Kidney tubule cell (primary cell): ENCODE data around the gene OTUD5.

ENCODE experiments used
- DNase-seq: peaks from one replicate; pipeline ENCODE4 v3.0.0-alpha.2; 2018; ENCODE audit warnings: low spot score

The OTUD5 gene

DNA sequence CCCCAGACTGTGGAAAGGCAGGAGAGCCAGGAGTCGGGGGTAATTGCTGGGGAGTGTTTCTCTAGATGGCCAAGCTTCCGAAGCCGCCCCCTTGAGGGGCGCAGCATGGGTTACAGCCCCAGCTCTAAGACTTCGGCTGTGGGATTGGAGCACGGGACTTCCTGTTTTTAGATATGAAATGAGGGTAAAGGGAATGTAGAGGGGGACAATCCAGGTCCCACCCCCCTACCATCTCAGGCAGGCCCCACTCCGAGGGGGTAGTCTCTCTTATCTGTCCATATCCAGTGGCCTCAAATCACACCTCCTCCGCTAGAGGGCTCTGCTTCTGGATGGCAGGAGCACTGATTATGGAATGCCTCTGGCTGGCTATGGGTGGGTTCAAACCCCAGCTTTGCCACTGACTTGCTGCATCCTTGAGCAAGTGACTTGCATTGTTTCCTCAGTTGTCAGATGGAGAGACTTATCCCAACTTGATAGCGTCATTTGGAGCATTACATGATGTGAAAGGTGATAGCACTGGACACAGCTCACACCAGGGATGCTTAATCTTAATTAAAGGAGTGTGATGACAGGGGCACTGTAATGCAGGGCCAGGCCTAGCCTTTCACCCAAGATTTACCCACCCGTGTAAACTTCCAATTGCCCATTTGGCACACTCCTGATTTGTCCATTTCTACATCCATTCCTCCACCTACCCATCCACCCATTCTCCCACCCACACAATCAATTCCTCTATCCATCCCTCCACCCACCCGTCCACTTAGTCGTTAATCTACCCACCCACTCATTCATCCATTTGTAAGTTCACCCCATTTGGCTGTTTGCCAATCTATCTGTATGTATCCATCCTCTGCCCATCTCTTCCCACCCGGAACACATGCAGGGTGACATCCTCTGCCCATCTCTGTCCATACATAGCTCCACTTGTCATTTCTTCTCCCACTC is 15.1 kb upstream of the OTUD5 start:
- peak; percentile 51 for DNase-seq

DNA sequence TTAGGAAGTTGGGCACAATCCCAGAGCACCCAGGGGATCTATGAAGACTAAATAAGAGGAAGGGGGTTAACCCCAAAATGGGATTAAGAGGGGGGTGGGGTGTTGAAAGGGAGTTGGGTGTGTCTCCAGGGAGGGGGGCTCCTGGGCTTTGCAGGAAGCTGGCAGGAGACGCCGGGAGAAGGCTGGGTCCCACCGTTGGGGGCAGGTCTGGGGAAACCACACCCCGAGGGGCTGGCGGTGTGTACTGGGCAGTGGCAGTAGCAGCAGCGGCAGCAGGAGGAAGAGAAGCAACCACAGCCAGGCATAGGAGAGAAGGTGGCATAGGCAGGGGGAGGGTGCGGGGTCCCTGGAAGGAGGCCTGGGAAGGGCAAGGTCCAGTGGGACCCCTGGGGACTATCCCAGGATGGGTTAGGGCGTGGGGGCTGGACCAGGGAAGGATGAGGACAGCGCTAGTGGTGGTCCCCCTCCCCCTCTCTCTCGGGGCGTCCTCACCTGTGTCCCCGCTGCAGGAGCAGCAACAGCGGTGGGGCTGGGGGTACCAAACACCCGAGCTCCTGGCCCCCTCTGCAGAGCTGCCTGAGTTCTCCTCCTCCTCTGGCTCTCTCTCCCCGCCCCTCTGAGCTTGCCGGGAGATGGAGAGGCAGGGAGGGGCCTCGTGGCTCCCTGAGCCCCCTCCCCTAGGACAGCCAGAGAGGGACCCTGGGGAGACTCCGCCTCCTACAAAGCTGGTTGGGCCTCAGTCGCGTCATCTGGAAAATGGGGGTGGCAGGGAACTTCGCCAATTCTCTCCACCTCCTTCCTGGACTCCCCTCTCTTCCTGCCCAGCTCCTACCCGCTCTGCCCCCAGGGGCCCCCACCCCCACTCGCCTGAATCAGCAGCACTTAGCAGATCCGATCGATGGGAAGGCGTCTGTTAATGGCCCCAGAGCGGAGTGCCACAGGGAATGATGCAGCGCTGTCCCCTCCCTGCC is 14.1 kb upstream of the OTUD5 start, which contains the start of gene KCND1:
Gene KCND1 (minus strand): TSS at position 596 of the 971 bp plus-strand sequence. CDS start 1,573 bp downstream, outside the sequence.
- DNase-seq = peak; percentile 51

DNA sequence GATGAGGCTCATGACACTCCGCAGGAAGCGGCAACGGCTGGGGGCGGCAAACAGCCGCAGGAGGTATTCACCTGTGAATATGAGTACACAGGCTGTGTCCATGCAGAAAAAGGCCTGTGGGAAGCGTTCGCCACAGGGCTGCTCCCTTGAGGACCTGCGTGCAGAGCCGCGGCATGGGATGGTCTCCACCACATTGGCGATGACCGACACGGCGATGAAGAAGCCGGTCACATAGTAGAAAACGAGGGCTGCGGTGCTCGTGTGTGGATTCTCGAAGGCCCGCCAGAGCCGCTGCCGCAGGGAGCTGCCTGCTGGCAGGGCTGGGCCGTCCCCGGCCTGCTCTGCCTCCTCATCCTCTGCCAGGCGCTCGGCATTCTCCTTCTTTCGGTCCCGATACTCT is 12.1 kb upstream of the OTUD5 start:
- no peak for DNase-seq

DNA sequence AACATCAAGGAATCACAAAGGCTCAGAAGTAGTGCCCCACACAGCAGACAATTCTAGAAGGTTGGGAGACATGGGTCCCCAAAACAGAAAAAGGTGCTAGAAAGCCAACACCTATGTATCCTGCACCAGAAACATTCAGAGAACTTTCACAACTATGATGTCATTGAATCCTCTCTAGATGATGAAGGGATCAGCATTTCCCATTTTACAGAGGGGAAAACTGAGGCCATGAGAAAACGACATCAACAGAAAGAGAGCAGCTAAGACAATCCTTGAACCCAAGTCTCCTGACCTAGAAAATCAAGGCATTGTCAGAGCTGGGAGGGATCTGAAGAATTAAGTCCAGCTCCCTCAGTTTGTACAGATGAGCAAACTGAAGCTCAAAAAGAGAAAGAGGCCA is 11.0 kb upstream of the OTUD5 start:
- no peak for DNase-seq

DNA sequence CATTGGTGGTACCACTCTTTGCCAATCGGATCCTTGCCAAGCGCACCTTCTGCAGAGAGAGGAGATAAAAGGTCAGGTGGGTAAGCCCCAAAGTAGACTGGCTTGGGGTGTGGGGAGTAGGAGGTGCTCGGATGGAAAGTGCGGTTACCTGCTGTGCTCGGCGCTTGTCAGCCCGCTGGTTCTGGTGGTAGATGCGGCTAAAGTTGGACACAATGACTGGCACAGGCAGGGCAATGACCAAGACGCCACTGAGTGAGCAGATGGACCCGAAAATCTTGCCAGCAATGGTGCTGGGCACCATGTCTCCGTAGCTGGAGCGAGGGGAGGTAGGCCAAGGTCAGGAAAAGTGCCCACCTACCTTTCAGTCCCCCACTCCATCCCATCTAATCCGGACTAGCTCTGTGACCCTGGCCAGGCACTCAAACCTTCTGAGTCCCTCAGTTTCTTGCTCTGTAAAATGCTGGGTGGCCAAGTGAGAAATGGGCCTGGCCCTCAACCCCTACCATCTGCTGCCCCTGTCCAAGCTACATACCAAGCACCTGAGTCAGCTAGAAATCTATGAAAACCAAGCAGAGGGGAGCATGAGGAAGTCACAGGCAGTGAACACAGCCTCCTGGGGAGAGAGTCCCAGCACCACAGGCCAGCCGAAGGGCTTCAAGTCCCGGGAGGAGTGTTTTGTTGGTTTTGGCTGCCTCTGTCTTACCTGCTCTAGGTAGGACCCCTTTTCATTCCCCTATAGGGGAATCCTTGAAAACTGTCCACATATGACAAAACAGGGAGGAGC is 9.6 kb upstream of the OTUD5 start:
- DNase-seq = peak; percentile 74

DNA sequence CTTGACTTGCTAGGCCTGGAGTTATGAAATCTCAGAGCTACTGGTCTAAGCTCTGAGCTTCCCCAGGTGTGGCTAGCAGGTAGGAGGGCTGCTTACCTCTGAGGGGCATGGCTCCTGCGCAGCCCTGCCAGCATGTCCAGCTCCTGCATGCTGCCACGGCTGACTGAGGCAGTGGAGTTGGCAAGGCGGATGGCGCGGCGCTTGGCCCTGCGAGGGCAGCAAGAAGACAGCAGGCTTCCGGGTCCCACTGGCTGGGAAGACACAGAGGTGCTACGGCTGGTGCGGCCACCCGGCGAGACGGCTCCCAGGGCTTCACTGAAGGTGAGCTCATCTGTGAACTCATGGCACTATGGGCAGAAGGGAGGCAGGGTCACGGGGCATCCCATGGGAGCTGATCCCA is 8.6 kb upstream of the OTUD5 start:
- no peak for DNase-seq

DNA sequence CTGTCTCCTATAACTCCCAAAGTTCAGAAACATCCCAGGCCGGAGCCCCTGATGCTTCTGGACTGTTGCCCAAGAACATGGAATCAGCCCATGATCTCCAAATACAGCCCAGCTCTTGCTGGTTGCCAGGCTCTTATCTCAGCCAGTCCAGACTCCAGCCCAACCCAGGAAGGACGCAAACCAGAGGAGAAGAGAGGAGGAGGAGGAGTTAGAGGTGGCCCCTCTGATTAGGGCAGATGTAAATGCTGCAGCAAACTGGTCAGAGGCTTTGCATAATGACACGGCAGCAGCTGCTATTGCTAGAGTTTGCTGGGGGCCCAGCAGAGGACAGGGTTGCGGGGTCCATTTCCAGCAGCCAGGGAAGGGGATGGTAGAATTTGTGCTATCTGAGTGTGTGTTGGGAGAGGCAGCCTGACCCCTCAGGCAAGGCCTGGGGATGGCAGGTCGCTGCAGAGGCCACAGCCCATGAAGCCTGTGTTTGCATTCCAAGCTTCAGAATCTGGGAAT is 4.2 kb upstream of the OTUD5 start:
- DNase-seq = no peak

DNA sequence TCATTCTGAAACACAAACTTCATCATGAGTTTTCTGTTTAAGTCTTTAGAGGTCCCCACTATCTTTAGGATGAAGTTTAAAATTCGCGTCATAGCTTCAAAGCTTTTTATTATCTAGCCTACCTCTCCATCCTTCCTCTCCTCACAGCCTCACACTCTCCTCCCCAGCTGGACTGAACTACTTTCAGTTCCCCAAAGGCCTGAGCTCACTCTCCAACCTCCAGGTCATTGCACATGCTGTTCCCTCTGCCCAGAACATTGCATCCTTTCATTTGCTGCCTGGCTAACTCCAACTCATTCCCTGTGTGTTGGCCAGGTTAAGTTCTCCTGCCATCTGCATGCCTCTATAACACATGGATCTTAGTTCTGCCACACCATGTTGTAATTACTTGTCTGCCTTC is 2.9 kb upstream of the OTUD5 start:
- no peak for DNase-seq

DNA sequence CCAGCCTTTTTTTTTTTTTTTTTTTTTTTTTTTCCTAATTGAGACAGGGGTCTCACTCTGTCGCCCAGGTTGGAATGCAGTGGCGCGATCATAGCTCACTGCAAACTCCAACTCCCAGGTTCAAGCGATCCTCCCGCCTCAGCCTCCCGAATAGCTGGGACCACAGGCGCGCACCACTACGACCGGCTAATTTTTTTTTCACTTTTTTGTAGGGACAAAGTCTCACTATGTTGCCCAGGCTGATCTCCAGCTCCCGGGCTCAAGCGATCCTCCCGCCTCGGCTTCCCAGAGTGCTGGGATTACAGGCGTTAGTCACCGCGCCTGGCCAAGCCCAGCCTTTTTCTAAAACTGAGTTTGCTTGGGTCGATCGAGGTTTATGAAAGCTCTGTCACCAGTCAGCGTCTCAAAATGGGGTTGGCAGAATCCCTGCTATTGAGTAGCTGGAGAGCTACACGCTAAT is 1.3 kb upstream of the OTUD5 start:
- peak; percentile 52 for DNase-seq

DNA sequence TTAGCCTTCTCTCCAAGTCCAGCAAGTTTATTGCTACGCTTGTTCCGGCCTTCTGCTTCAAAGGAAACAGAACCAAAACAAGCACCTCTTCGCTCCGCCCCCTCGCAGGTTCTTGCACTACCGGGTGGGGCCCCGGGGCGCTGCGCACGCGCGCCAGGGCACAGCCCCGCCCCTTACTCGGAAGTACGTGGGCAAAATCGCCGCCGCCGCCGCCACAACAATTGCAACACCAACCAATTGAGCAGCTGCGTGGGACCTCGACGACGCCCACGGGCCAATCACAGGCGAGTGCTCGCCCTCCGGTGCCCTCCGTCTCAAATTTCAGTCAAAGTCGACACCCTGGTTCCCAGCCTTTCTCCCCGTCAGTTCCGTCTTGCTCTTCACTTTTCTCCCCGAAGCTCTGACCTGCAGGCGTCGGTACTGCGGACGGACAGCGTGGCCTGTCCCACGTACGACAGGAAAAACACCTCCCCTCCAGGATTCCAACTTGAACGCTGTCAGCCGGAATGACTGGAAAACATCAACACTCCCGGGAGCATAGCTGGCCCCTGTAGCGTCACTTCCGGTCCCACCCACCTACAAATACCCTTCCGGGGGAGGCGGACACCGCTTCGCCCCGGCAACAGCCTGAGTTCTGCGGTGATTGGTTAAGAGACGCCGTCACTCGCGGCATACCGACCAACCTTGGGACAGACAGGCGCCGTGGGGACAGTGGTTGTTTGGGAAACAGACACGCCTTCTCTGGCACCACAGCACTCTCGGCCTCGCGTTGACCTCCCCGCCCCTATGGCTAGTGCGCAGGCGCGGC is 624 bp upstream of the OTUD5 start:
- DNase-seq = peak; percentile 97

DNA sequence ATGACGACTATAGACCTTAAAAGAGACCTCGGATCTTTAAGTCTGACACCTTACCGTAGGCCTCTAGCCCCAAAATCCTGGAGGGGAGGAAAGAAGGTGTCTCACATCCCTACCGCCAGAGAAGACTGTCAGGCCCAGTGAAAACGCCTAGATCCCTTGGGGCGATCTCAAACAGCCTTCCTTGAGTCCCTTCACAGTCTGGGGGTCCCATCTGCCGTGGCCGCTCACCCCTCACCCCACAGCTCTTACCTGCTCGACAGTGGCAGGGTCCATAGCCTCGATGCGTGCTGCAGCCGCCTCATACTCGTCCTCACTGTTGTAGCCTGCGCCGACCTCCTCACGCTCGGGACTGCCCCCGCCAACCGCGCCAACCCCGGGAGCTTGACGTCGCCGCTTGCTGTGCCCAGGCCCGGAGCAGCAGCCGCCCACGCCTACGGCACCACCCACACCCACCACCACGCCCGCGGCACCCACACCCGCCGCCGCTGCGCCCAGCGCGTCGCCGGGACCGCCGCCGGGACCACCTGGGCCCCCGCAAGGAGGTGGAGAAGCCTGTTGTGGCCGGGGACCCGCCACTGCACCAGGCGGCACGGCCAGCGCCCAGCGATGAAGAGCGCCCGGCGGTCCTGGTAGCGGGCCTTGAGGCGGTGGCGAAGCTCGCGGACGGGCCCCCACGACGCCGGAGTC is 536 bp downstream of the OTUD5 start:
- peak; percentile 18 for DNase-seq

DNA sequence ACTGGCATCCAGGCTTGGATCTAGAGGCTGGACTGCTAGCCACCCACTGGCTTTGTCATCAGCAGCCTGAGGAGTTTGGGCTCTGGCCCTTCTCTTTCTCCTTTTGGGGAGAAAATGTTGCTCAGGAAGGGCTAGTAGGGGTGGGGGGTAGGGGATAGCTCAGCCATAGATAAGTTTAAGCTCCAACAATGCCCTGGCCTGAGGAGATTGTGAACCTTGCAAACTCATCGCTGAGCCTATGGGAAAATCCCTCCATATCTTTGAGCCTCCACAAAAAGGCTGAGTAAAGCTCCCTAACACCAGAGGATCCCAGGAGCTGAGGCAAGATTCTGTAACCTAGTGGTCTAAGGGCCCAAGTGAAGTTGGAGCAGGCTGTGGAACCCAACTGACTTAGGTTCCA is 8.8 kb downstream of the OTUD5 start:
- no peak for DNase-seq

DNA sequence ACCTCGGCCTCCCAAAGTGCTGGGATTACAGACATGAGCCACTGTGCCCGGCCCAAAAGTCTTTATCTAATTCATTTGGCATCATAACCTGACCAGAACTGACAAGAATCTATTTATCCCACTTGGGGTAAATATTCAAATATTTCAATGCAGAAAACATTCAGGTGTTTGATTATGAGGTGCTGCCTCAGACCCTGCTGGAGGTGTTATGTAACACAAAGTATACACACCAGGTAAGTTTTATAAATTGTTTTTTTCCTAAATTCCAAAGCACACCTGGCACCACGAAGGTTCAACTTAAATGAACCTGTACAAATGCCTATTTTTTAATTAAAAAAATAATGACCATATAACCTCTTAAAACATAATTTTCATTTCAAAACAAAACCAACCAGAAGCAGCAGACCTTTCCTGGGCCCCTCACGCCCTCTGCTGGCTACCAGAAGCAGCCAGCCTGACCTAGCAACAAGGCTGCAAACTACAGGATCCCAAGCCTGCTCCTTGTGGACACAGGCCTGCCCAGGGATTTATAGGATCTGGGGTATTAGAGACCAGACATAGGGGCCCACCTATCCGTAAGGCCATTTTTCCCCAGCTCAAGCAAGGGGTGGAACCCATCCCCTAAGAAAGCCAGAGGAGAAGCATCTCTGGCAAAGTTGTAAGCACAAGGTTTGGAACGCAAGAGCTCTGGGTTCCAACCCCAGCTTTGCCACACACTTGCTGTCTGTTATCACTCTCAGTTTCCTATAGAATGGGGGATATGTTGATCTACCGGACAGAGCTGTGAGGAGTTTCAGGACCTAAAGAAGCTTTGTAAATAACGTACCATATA is 11.7 kb downstream of the OTUD5 start:
- peak; percentile 51 for DNase-seq

DNA sequence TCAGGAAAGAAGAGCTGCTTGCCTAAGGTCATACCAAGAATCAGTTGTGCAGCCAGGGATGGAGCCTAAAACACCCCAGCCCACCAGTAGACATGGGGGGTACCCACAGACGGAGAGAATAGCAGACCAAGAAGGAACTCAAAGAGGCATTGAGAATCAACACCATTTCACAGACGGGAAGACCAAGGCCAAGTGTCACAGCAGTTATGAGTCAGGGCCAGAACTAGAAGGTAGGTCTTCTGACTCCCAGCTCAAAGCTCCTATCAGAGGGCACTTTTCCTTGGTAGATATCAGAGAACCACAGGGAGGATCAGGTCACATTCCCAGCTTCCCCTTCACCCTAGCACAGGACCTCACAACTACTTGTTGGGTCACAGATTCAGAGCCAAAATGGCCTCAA is 14.5 kb downstream of the OTUD5 start:
- DNase-seq = no peak

DNA sequence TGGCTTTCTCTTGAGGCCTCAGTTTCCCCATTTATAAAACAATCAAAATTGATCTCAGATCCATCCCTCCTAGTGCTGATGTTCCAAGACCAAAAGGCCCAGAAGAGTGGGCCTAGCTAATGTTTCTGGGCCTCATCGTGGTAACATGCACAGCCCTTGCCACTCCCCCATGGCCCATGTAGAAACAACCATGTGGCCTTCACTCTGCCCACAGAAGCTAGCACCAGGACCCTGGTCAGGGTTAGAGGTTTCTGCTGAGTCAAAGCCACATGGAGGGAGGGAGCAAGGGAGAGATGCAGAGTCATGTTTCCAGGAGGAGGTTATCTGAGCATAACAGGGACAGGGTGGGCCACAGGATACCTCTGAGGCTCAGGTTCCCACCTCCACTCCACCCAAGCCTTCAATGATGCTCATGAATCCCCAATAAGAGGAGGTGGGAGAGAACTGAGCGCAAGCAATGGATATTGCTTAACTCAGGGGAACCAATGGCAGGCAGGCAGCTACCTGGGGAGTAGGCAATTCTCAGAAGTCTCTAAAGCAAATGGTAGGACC is 16.9 kb downstream of the OTUD5 start:
- no peak for DNase-seq

DNA sequence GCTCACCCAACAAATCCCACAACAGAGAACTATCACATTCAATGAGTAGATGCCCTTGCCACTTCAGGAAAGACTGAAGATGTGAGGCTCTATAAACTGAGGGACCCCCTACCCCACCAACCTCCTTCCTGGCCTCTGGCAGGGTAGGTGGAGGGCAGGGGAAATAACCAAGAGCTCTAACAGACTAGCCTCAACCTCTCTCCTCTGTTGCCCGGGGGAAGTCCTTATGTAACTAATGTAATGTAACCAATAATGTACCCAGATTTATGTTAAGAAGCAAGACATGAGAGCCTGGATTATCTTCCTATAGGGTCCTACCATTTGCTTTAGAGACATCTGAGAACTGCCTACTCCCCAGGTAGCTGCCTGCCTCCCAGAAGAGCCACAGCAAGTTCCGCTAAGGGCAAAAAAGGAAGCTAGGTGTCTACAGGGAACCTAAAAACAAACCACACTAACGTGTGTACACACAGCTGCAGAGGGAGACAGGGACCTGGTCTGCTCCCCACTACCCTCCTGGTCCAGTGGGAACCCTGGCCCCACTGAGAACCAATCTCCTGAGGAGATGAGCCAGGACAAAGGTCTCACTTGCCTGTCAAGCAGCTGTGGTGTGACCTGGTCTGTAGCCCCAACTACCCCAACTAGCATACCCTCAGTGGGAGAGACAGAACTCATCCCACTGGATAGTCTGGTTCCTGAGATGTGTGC is 17.7 kb downstream of the OTUD5 start:
- DNase-seq = no peak

DNA sequence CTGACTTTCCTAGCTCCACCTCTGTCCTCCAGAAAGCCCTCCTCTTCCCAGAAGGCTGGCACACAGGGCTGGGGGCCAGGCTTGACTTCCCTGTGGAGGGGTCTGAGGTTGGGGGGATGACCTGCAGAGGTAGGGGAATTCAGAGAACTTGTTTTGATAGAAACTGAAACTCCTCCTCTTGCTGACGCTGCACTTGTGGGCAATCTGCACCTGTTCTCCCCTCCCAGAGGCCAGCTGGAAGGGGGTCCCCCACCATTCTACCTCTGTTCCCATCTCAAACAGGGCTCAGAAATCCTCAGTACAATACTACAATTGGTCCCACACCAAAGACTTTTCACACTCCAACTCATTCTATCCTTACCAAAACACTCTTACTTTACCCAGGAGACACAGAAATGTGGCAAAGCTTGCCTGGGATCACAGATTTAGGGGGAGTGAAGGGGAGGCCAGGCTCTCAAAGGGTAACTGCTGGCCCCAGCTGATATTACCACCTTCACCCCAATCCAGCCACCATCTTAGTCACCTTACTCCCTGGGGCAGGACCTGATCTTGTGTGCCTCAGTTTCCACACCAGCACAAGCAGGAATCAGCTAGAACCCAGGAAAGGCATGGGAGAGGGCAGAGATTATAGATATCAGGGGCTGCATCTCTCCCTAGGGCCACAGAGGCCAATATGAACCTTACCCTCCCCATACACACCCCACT is 18.5 kb downstream of the OTUD5 start:
- DNase-seq = no peak
